C4-2B (cell line): ENCODE results near the gene STK35.

Experiments used
- CTCF ChIP-seq: fragments of 450-650 bp; conservative IDR thresholded peaks from 2 replicates; pipeline ENCODE4 v1.5.1; 2017; ENCODE audit warnings: mild to moderate bottlenecking
- ZFX ChIP-seq: fragments of 450-650 bp; IDR thresholded peaks from 2 replicates; pipeline ENCODE4 v1.6.1; 2017

DNA sequence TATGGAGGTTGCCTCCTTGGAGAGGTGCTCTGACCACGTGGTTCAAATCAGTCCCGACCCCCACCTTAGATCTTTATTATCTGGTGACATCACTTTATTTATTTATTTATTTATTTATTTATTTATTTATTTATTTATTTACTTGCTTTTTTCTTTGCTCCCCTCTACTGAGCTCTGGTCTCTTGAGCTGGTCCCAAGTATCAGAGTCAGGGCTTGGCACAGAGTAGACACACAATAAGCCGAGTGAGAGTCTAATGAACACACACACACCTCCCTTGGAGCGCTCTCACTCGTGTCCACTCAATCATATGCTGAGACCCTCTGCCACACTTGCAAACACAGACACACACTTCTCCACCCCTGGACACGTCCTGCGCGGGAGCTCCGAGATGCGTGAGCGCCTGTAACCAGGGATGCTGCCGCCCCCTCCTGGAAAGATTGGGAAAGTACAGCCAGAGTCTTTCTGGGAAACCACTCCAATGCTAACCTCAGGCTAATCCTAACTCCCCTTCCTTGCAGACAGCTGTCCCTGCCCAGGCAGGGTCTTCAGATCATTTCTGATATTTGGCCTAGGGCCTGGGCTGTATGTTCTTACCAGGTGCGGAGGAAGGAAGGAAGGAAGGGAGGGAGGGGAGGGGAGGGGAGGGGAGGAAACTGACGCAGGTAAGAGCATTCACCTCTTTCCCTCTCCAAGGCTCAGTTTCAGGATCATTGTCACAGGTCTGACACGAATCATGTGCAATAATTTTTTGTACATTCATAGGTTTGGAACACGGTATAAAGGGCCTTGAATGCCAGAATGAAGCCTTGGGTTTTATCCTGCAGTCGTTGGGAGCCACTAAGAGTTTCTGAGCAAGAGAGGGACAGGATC is 70.9 kb downstream of the STK35 start:
- peak; percentile 87 for TF ChIP-seq CTCF
- no peak for TF ChIP-seq ZFX
